HepG2 (cell line): ENCODE measurements around the gene MAVS. TPM values are rescaled to one million over a fixed set of nuclear protein-coding genes. Genes with fewer than 3 reads are reported as not detected.

Experiments
- CHCHD3 ChIP-seq: sonication (generic); formaldehyde crosslinking; IDR thresholded peaks from 2 replicates; pipeline ENCODE4 v1.8.0; 2022; ENCODE audit warnings: mild to moderate bottlenecking, missing genetic modification reagents, moderate library complexity
- CHD2 ChIP-seq: IDR thresholded peaks from 2 replicates; pipeline ENCODE4 v1.6.1; 2011; ENCODE audit warnings: low read depth, low read length, improper control_type of control experiment
- FOXJ3 ChIP-seq: sonication (generic); formaldehyde crosslinking; IDR thresholded peaks from 2 replicates; pipeline ENCODE4 v1.4.0; 2020; ENCODE audit warnings: missing genetic modification reagents, mild to moderate bottlenecking, borderline replicate concordance
- JUND ChIP-seq: sonication (generic); formaldehyde crosslinking; IDR thresholded peaks from 2 replicates; pipeline ENCODE4 v1.8.0; 2022; ENCODE audit warnings: mild to moderate bottlenecking, missing genetic modification reagents
- KAT2B ChIP-seq: fragments of 150-350 bp; IDR thresholded peaks from 2 replicates; pipeline ENCODE4 v1.6.1; 2014; ENCODE audit warnings: low read depth, low read length, borderline replicate concordance
- PHF20 ChIP-seq: sonication (generic); formaldehyde crosslinking; IDR thresholded peaks from 2 replicates; pipeline ENCODE4 v1.5.0; 2020; ENCODE audit warnings: mild to moderate bottlenecking, missing genetic modification reagents
- POGK ChIP-seq: sonication (generic); formaldehyde crosslinking; conservative IDR thresholded peaks from 2 replicates; pipeline ENCODE4 v1.8.0; 2022; ENCODE audit warnings: mild to moderate bottlenecking, moderate library complexity, missing genetic modification reagents
- REPIN1 ChIP-seq: sonication (generic); formaldehyde crosslinking; IDR thresholded peaks from 2 replicates; pipeline ENCODE4 v1.8.0; 2022; ENCODE audit warnings: missing genetic modification reagents, low read depth, mild to moderate bottlenecking, borderline replicate concordance
- SNRNP70 ChIP-seq: fragments of 200-400 bp; formaldehyde crosslinking; IDR thresholded peaks from 2 replicates; pipeline ENCODE4 v1.6.1; 2017; ENCODE audit warnings: mild to moderate bottlenecking, low read depth, low read length, moderate library complexity
- TARDBP ChIP-seq: sonication (generic); formaldehyde crosslinking; IDR thresholded peaks from 2 replicates; pipeline ENCODE4 v1.8.0; 2022; ENCODE audit warnings: mild to moderate bottlenecking, missing genetic modification reagents
- TEAD3 ChIP-seq: optimal IDR thresholded peaks from 2 replicates; pipeline ENCODE3; 2016; ENCODE audit warnings: borderline replicate concordance
- ZBTB46 ChIP-seq: sonication (generic); formaldehyde crosslinking; IDR thresholded peaks from 2 replicates; pipeline ENCODE4 v1.4.0; 2020; ENCODE audit warnings: mild to moderate bottlenecking, missing genetic modification reagents, borderline replicate concordance
- ZMAT5 ChIP-seq: sonication (generic); formaldehyde crosslinking; IDR thresholded peaks from 2 replicates; pipeline ENCODE4 v1.5.0; 2020; ENCODE audit warnings: mild to moderate bottlenecking, low read depth, missing genetic modification reagents, borderline replicate concordance
- ZNF496 ChIP-seq: sonication (generic); formaldehyde crosslinking; IDR thresholded peaks from 2 replicates; pipeline ENCODE4 v1.8.1; 2023; ENCODE audit warnings: mild to moderate bottlenecking, moderate library complexity, missing genetic modification reagents; ENCODE audit not compliant: insufficient replicate concordance
- ZNF616 ChIP-seq: sonication (generic); formaldehyde crosslinking; IDR thresholded peaks from 2 replicates; pipeline ENCODE4 v1.5.0; 2020; ENCODE audit warnings: low read depth, mild to moderate bottlenecking, missing genetic modification reagents
- ZNF672 ChIP-seq: sonication (generic); formaldehyde crosslinking; IDR thresholded peaks from 2 replicates; pipeline ENCODE4 v1.8.1; 2022; ENCODE audit warnings: missing genetic modification reagents
- ZNF891 ChIP-seq: sonication (generic); formaldehyde crosslinking; IDR thresholded peaks from 2 replicates; pipeline ENCODE4 v1.5.0; 2020; ENCODE audit warnings: mild to moderate bottlenecking, missing genetic modification reagents
- ZSCAN20 ChIP-seq: sonication (generic); formaldehyde crosslinking; IDR thresholded peaks from 2 replicates; pipeline ENCODE4 v1.4.0; 2020; ENCODE audit warnings: missing genetic modification reagents, mild to moderate bottlenecking, borderline replicate concordance
- polyA plus RNA-seq, 8 experiments: library from polyadenylated mRNA; depleted of rRNA in 3 of 8; stranded (reverse) in 7 of 8; unstranded in 1 of 8; fragments of >200 nt; fragmentation: Illumina TruSeq in 4 of 8; extraction: Trizol in 4 of 8; gene quantifications; 2 replicates each; pipeline versions ENCODE4 v1.2.1 to v1.2.3, GENCODE V29; 2011 to 2016; ENCODE audit warnings: low read depth in 4 of 8, missing spikeins in 1 of 8, mixed read lengths in 1 of 8; ENCODE audit not compliant: insufficient read depth in 1 of 8
- total RNA-seq, 5 experiments: library from RNA; depleted of rRNA; stranded (reverse); fragments of >200 nt; fragmentation: Illumina TruSeq; extraction: Trizol; gene quantifications; 2 replicates each; pipeline ENCODE4 v1.2.3, GENCODE V29; 2016; ENCODE audit warnings: low read depth in 1 of 5
- TF ChIP-seq, protein P1 (sequence below): sonication (generic); formaldehyde crosslinking; IDR thresholded peaks from 2 replicates; pipeline ENCODE4 v1.4.0; 2020; ENCODE audit warnings: missing genetic modification reagents
- TF ChIP-seq, protein P2 (sequence below): sonication (generic); formaldehyde crosslinking; IDR thresholded peaks from 2 replicates; pipeline ENCODE4 v1.4.0; 2020; ENCODE audit warnings: missing genetic modification reagents, mild to moderate bottlenecking, borderline replicate concordance

Gene MAVS
- total and polyA plus RNA-seq, 2 of the 13 experiments (the other 11 are each of a cell fraction or from before 2014, with no cell fraction given) = 27.3 to 36.6 TPM

DNA sequence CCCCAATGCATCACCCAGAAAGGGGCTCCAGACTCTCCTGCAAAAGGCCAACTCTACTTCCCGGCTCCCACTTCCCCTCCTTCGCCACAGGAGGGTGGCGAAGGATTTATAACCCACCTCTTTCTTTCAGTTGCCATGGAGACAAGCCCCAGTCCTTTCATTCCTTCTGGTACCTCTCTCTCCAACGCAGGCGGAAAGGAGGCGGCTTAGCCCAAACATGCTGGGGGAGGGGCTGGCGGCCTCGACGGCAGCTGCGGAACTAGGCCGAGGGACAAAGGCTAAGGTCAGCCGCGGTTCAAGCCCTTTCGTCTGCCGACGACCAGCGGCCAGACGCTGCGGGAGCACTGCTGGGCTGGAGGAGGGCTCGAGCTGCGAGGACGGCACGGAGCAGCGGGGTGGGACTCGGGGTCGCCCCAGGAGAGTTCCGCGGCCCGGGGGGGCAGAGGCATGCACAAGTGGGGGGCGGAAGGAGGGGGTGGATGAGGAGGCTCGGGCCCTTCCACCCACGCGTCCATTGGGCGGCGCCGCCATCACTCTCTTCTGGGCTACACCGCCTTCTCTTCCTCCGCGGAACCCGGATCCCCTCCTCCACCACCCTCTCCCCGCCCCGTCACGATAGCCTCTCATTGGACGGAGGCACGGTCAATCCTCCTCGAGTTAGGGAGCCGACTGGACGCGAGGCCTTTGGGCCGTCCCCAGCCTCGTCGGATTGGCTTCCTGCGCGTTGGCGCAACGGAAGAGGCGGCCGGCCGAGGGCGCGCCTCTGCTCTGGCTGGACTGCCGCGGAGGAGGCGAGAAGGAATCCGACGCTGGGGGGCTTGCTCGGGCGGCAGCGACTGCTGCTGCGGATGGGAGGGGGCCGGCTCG is 42.2 kb downstream of the MAVS start, which contains the start of gene PANK2 (continued):
- TF ChIP-seq ZNF672 (CRISPR knock-in tag) (no peak; the same call in 1 of the 2 replicates), FOXJ3 (no peak), ZBTB46 (CRISPR knock-in tag) (peak; percentile 79; the same call in 1 of the 2 replicates), ZNF496 (no peak), ZSCAN20 (CRISPR knock-in tag) (peak; percentile 28; the same call in 1 of the 2 replicates), JUND (CRISPR knock-in tag) (no peak; the same call in 1 of the 2 replicates), ZNF616 (no peak; the same call in none of the 2 replicates), CHD2 (peak; percentile 89), CHCHD3 (peak; percentile 89), POGK (CRISPR knock-in tag) (peak; percentile 97), REPIN1 (peak; percentile 95), ZNF891 (CRISPR knock-in tag) (peak; percentile 86), PHF20 (CRISPR knock-in tag) (peak; percentile 90), KAT2B (no peak), SNRNP70 (no peak), TEAD3 (peak; percentile 73), ZMAT5 (CRISPR knock-in tag) (no peak), TARDBP (CRISPR knock-in tag) (peak; percentile 97)
- TF ChIP-seq, protein P1, sequence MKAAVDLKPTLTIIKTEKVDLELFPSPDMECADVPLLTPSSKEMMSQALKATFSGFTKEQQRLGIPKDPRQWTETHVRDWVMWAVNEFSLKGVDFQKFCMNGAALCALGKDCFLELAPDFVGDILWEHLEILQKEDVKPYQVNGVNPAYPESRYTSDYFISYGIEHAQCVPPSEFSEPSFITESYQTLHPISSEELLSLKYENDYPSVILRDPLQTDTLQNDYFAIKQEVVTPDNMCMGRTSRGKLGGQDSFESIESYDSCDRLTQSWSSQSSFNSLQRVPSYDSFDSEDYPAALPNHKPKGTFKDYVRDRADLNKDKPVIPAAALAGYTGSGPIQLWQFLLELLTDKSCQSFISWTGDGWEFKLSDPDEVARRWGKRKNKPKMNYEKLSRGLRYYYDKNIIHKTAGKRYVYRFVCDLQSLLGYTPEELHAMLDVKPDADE (CRISPR knock-in tag) = no peak; the same call in 1 of the 2 replicates
- TF ChIP-seq, protein P2, sequence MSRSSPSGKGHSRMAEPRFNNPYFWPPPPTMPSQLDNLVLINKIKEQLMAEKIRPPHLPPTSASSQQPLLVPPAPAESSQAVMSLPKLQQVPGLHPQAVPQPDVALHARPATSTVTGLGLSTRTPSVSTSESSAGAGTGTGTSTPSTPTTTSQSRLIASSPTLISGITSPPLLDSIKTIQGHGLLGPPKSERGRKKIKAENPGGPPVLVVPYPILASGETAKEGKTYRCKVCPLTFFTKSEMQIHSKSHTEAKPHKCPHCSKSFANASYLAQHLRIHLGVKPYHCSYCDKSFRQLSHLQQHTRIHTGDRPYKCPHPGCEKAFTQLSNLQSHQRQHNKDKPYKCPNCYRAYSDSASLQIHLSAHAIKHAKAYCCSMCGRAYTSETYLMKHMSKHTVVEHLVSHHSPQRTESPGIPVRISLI = no peak; the same call in 1 of the 2 replicates
